H1 (cell line): ENCODE measurements around the gene AIF1. TPM values are rescaled to one million over a fixed set of nuclear protein-coding genes. Genes with fewer than 3 reads are reported as not detected.

Experiments
- CTCF ChIA-PET: fragments of 300-600 bp; sonication (Branson Sonifier 250); formaldehyde crosslinking; loops from one replicate; lab custom pipeline; 2021; ENCODE audit not compliant: partially characterized antibody; lab: Charles Lee
- POLR2A ChIA-PET: fragments of 300-600 bp; sonication (Branson Sonifier 250); formaldehyde crosslinking; loops from one replicate; lab custom pipeline; 2021; ENCODE audit warnings: inconsistent platforms; ENCODE audit not compliant: partially characterized antibody; lab: Charles Lee
- DNase-seq, 2 experiments: peaks; one replicate each; pipeline versions ENCODE4 v3.0.0 to v3.0.0-alpha.2; 2010 to 2022; ENCODE audit warnings: low spot score in 2 of 2, low read depth in 1 of 2, mixed read lengths in 1 of 2
- FAIRE-seq: peaks from 2 replicates; lab custom pipeline; 2011; peaks lifted over from hg19 to GRCh38; lab: Jason Lieb, UNC
- H2AFZ ChIP-seq: 2 replicates; pipeline ENCODE4 v1.8.1; 2012; ENCODE audit warnings: low read length, inconsistent platforms
- H2AK5ac ChIP-seq: 2 replicates; pipeline ENCODE4 v1.6.1; 2013; ENCODE audit warnings: low read depth, low read length
- H2BK120ac ChIP-seq: replicated peaks from 2 replicates; pipeline ENCODE3; 2013; ENCODE audit warnings: low read depth, low read length, inconsistent platforms
- H2BK12ac ChIP-seq: 2 replicates; pipeline ENCODE4 v1.6.1; 2013; ENCODE audit warnings: low read depth, low read length
- H2BK15ac ChIP-seq: 2 replicates; pipeline ENCODE4 v1.6.1; 2013; ENCODE audit warnings: low read length
- H2BK20ac ChIP-seq: 2 replicates; pipeline ENCODE4 v1.6.1; 2013; ENCODE audit warnings: low read length
- H2BK5ac ChIP-seq: 2 replicates; pipeline ENCODE4 v1.6.1; 2013; ENCODE audit warnings: low read depth, low read length
- H3K14ac ChIP-seq: 2 replicates; pipeline ENCODE4 v1.6.1; 2013; ENCODE audit warnings: inconsistent platforms; ENCODE audit not compliant: insufficient read length
- H3K18ac ChIP-seq: 2 replicates; pipeline ENCODE4 v1.6.1; 2013; ENCODE audit warnings: low read length; ENCODE audit errors: extremely low read depth
- H3K23ac ChIP-seq: 2 replicates; pipeline ENCODE4 v1.6.1; 2013; ENCODE audit warnings: inconsistent platforms; ENCODE audit not compliant: insufficient read length
- H3K23me2 ChIP-seq: 2 replicates; pipeline ENCODE4 v1.6.1; 2013; ENCODE audit warnings: low read depth, low read length
- H3K27ac ChIP-seq: 2 replicates; pipeline ENCODE4 v1.6.1; 2011; ENCODE audit warnings: low read depth, low read length, inconsistent platforms
- H3K27me3 ChIP-seq, 4 experiments: replicated peaks in 1 of 4; 1 replicate in 1 of 4; 2 replicates in 3 of 4; pipeline versions ENCODE4 v1.6.1 to v1.8.1; 2011 to 2013; ENCODE audit warnings: low read length in 3 of 4, mild to moderate bottlenecking in 3 of 4, inconsistent platforms in 2 of 4, mixed read lengths in 2 of 4, moderate library complexity in 1 of 4; ENCODE audit not compliant: control insufficient read depth in 3 of 4, insufficient read depth in 3 of 4; ENCODE audit errors: extremely low read depth in 1 of 4
- H3K36me3 ChIP-seq, 4 experiments: 2 replicates each; pipeline versions ENCODE4 v1.6.1 to v1.8.1; 2011 to 2013; ENCODE audit warnings: mild to moderate bottlenecking in 4 of 4, low read length in 3 of 4, moderate library complexity in 2 of 4, control low read depth in 1 of 4, inconsistent platforms in 1 of 4; ENCODE audit not compliant: insufficient read depth in 4 of 4, control insufficient read depth in 2 of 4
- H3K4ac ChIP-seq: replicated peaks from 2 replicates; pipeline ENCODE3; 2013; ENCODE audit warnings: low read length, low read depth, mixed read lengths, inconsistent platforms; ENCODE audit not compliant: insufficient read length
- H3K4me1 ChIP-seq, 4 experiments: replicated peaks in 1 of 4; 1 replicate in 1 of 4; 2 replicates in 3 of 4; pipeline versions ENCODE4 v1.6.1 to v1.8.1; 2011 to 2013; ENCODE audit warnings: low read length in 3 of 4, inconsistent platforms in 2 of 4, mixed read lengths in 1 of 4; ENCODE audit not compliant: insufficient read depth in 4 of 4, control insufficient read depth in 3 of 4
- H3K4me2 ChIP-seq, 2 experiments: 2 replicates each; pipeline versions ENCODE4 v1.6.1 to v1.8.1; 2011 to 2013; ENCODE audit warnings: low read depth in 2 of 2, low read length in 2 of 2, control low read depth in 1 of 2, inconsistent platforms in 1 of 2, mild to moderate bottlenecking in 1 of 2; ENCODE audit not compliant: insufficient read depth in 1 of 2
- H3K4me3 ChIP-seq, 4 experiments: fragments of 200-600, 300-600 bp in 1 of 4; sonication (generic), shearing (Covaris generic), sonication (Bioruptor Twin) in 1 of 4; 2 replicates each; pipeline versions ENCODE4 v1.5.1 to v1.8.1; 2011 to 2016; ENCODE audit warnings: low read length in 4 of 4, low read depth in 3 of 4, control low read depth in 2 of 4, inconsistent platforms in 2 of 4, mild to moderate bottlenecking in 2 of 4, mixed read lengths in 1 of 4, moderate library complexity in 1 of 4; ENCODE audit not compliant: insufficient read depth in 2 of 4; ENCODE audit errors: extremely low read depth in 1 of 4
- H3K56ac ChIP-seq: replicated peaks from 2 replicates; pipeline ENCODE3; 2013; ENCODE audit warnings: low read depth, mild to moderate bottlenecking, mixed read lengths, low read length, inconsistent platforms; ENCODE audit not compliant: insufficient read length
- H3K79me1 ChIP-seq: 2 replicates; pipeline ENCODE4 v1.6.1; 2013; ENCODE audit warnings: low read depth, low read length, control low read depth
- H3K79me2 ChIP-seq, 2 experiments: 2 replicates each; pipeline versions ENCODE4 v1.6.1 to v1.8.1; 2012 to 2013; ENCODE audit warnings: low read length in 2 of 2, mild to moderate bottlenecking in 2 of 2, inconsistent platforms in 1 of 2; ENCODE audit not compliant: insufficient read depth in 2 of 2, control insufficient read depth in 1 of 2
- H3K9ac ChIP-seq, 4 experiments: replicated peaks in 1 of 4; 1 replicate in 1 of 4; 2 replicates in 3 of 4; pipeline versions ENCODE4 v1.6.1 to v1.8.1; 2011 to 2013; ENCODE audit warnings: low read depth in 3 of 4, low read length in 3 of 4, control low read depth in 2 of 4, mild to moderate bottlenecking in 2 of 4, moderate library complexity in 2 of 4, inconsistent platforms in 1 of 4; ENCODE audit errors: extremely low read depth in 1 of 4
- H3K9me3 ChIP-seq, 2 experiments: 2 replicates each; pipeline versions ENCODE4 v1.6.1 to v1.8.1; 2012 to 2013; ENCODE audit warnings: mild to moderate bottlenecking in 2 of 2, moderate library complexity in 2 of 2, control low read depth in 1 of 2, inconsistent platforms in 1 of 2, low read depth in 1 of 2, low read length in 1 of 2, mixed read lengths in 1 of 2; ENCODE audit not compliant: insufficient read depth in 2 of 2
- H4K20me1 ChIP-seq, 2 experiments: replicated peaks in 1 of 2; 2 replicates each; pipeline versions ENCODE3 to v1.8.1; 2011 to 2013; ENCODE audit warnings: inconsistent platforms in 2 of 2, low read length in 2 of 2, mild to moderate bottlenecking in 1 of 2; ENCODE audit not compliant: insufficient read depth in 2 of 2, control insufficient read depth in 1 of 2
- H4K5ac ChIP-seq: 2 replicates; pipeline ENCODE4 v1.6.1; 2013; ENCODE audit warnings: low read length, low read depth, mixed read lengths, inconsistent platforms; ENCODE audit not compliant: insufficient read length
- H4K8ac ChIP-seq: 2 replicates; pipeline ENCODE4 v1.8.0; 2013; ENCODE audit warnings: mild to moderate bottlenecking, moderate library complexity, low read length, inconsistent platforms; ENCODE audit not compliant: insufficient read depth; ENCODE audit errors: extremely low read depth
- H4K91ac ChIP-seq: replicated peaks from 2 replicates; pipeline ENCODE3; 2013; ENCODE audit warnings: low read length, mixed read lengths, inconsistent platforms; ENCODE audit not compliant: insufficient read length
- WGBS, 2 experiments: shearing (Covaris generic) in 1 of 2; methylation state at CpG; one replicate each; pipeline versions ENCODE4 v1.1.6 to v1.1.7; 2013 to 2015; ENCODE audit warnings: low lambda C conversion rate in 2 of 2, mixed read lengths in 2 of 2, inconsistent platforms in 1 of 2, low coverage in 1 of 2, missing lambda C conversion rate in 1 of 2; ENCODE audit not compliant: insufficient replicate concordance in 2 of 2, insufficient coverage in 1 of 2, insufficient read length in 1 of 2; ENCODE audit errors: extremely low coverage in 1 of 2, missing lambda C conversion rate in 1 of 2; 5-methylcytosine and 5-hydroxymethylcytosine counted together
- long read RNA-seq, 2 experiments: library from RNA in 1 of 2; library from capped mRNA in 1 of 2; stranded (forward); transcript quantifications; one replicate each; pipeline ENCODE4 v2.0.0, GENCODE V29; 2021; ENCODE audit warnings: inconsistent platforms in 1 of 2
- polyA minus RNA-seq, 3 experiments: library from RNA; depleted of rRNA, polyadenylated mRNA; stranded (reverse); fragments of >200 nt; gene quantifications; 1 replicate in 2 of 3; 2 replicates in 1 of 3; pipeline ENCODE4 v1.2.3, GENCODE V29; 2011
- polyA plus RNA-seq, 7 experiments: library from polyadenylated mRNA; depleted of rRNA in 3 of 7; stranded (reverse) in 5 of 7; unstranded in 2 of 7; fragments of >200 nt in 5 of 7; fragments of 200-250 nt in 2 of 7; gene quantifications; 1 replicate in 5 of 7; 2 replicates in 1 of 7; 4 replicates in 1 of 7; pipeline versions ENCODE4 v1.2.1 to v1.2.3, GENCODE V29; 2011 to 2013; ENCODE audit warnings: missing spikeins in 2 of 7, mixed read lengths in 2 of 7
- total RNA-seq: library from RNA; stranded (reverse); fragmentation: NEBNext Ultra II Directional; extraction: Animal tissue kit (Norgen Biotek cat#: 25700); gene quantifications from 2 replicates; pipeline ENCODE4 v1.2.1, GENCODE V29; 2021

AIF1 gene
- 7.5 and 9.8 TPM in 2 replicates for total RNA-seq
- polyA plus RNA-seq (2011; rRNA removed) = 3.7 and 6.3 TPM in 2 replicates
- polyA plus RNA-seq (2011; cell fraction: cytosol; rRNA removed) = 7.5 TPM
- polyA plus RNA-seq (2011; cell fraction: nucleus; rRNA removed) = 1.6 TPM
- polyA plus RNA-seq (2012, experiment 1 of 2) = 10.6 to 14.2 TPM (median 13.4 TPM) in 4 replicates
- polyA plus RNA-seq (2012, experiment 2 of 2) = 37.2 TPM
- 23.1 TPM for polyA plus RNA-seq (2013, experiment 1 of 2)
- polyA plus RNA-seq (2013, experiment 2 of 2) = 23.9 TPM
- polyA minus RNA-seq (2011; rRNA and poly(A)+ RNA removed) = 0.85 and 2.0 TPM in 2 replicates
- 2.9 TPM for polyA minus RNA-seq (2011; cell fraction: cytosol; rRNA and poly(A)+ RNA removed)
- polyA minus RNA-seq (2011; cell fraction: nucleus; rRNA and poly(A)+ RNA removed) = 2.1 TPM
- long read RNA-seq, experiment 1, partial matches to known transcripts = 0 of 4 reads
- long read RNA-seq, experiment 1, other reads (novel, unspliced or antisense) = 0 of 4 reads
- long read RNA-seq, experiment 2 = 0 reads

GRCh38 chr6:31614684-31615578 lies at the start of gene AIF1:
Gene AIF1 (plus strand): TSS chr6:31615234. CDS start chr6:31615330, 96 bp downstream.
- Histone ChIP-seq H3K23me2 (peaks cover 4% of the 10 kb centered on the region; the same call in 1 of the 2 replicates), H2BK15ac (peak within 1 kb of the TSS; percentile 98; the same call in 1 of the 2 replicates), H3K56ac (no peak within 1 kb of the TSS), H2BK20ac (0 out of 2 replicates have a peak within 1 kb of the TSS, but pooled peaks have one; percentile 72), H3K79me1 (no peaks in the 10 kb centered on the region), H2AK5ac (peak within 1 kb of the TSS; percentile 94; the same call in 1 of the 2 replicates), H3K9ac (no peak within 1 kb of the TSS), H4K8ac (0 out of 2 replicates have a peak within 1 kb of the TSS, but pooled peaks have one; percentile 58), H4K20me1 (no peaks in the 10 kb centered on the region), H2BK5ac (peak within 1 kb of the TSS; percentile 66; the same call in 1 of the 2 replicates), H3K14ac (no peak within 1 kb of the TSS), H4K5ac (no peak within 1 kb of the TSS), H3K36me3 (no peaks in the 10 kb centered on the region), H3K4me1 (peaks cover 2 to 12% (median 6%) of the 10 kb centered on the region in 4 experiments; a peak in 6 of 7 replicates), H4K91ac (no peak within 1 kb of the TSS), H2BK120ac (no peak within 1 kb of the TSS), H3K79me2 (no peaks in the 10 kb centered on the region), H3K27ac (no peak within 1 kb of the TSS), H2AFZ (peak within 1 kb of the TSS; percentile 17), H3K4me2 (peak within 1 kb of the TSS in 1 of 2 experiments; percentile 24; a peak in 1 of 4 replicates), H3K9me3 (no peaks in the 10 kb centered on the region), H3K23ac (no peak within 1 kb of the TSS), H2BK12ac (peak within 1 kb of the TSS; percentile 87; the same call in 1 of the 2 replicates), H3K18ac (peak within 1 kb of the TSS; percentile 48; the same call in 1 of the 2 replicates), H3K4me3 (no peak within 1 kb of the TSS; a peak in 2 of 8 replicates), H3K4ac (peak within 1 kb of the TSS; percentile 44), H3K27me3 (no peaks in the 10 kb centered on the region)
- POLR2A ChIA-PET = interaction anchor here (0.5 to 34.9 kb wide), 11 partner anchors 11 to 284 kb away, joined by 3 to 883 read pairs (median 3); partner anchors contain the start of genes APOM, ATP6V1G2, BAG6 and C6orf47
- DNase-seq (no peak), FAIRE-seq (no peak)
- CTCF ChIA-PET = interaction anchor here (0.7 to 4.5 kb wide), 8 partner anchors 9 to 118 kb away, joined by 3 to 45 read pairs (median 6); partner anchors contain the start of gene ATP6V1G2
- 79% methylated on average over 6 of the region's 6 CpGs; no CpG with 5 or more reads in 1 of the 2 experiments for WGBS, 2 experiments
